GM12875 (cell line): ENCODE results near the gene SRSF11.
"Not testable (repeated sequence)": the region's sequence is repeated elsewhere in the genome, so short reads cannot be mapped to it uniquely, and the experiment has no call there.

Source experiments
- H3K4me3 ChIP-seq: one replicate; pipeline ENCODE4 v1.5.1; 2011; ENCODE audit warnings: low read depth, low read length, control low read depth
- TF ChIP-seq, protein P1 (sequence below): IDR thresholded peaks from 2 replicates; pipeline ENCODE4 v1.5.1; 2011; ENCODE audit warnings: low read depth, mild to moderate bottlenecking, control low read depth, inconsistent platforms, low read length, moderate library complexity, borderline replicate concordance; ENCODE audit not compliant: insufficient read depth

The SRSF11 gene

DNA sequence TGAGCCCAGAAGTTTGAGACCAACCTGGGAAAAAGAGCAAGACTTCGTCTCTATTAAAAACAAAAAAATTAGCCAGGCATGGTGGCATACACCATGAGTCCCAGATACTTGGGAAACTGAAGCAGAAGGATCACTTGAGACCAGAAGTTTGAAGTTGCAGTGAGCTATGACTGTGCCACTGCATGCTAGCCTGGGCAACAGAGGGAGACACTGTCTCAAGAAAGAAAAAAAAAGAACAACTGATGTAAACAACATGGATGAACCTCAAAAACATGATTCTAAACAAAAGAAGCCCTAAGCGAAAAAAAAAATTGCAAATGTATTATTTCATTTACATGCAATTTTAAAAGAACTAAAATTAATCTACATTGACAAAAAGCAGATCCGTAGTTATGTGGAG lies 24.8 kb upstream of the SRSF11 start:
- H3K4me3 ChIP-seq, result no peak overlapping the region
- TF ChIP-seq, protein P1, sequence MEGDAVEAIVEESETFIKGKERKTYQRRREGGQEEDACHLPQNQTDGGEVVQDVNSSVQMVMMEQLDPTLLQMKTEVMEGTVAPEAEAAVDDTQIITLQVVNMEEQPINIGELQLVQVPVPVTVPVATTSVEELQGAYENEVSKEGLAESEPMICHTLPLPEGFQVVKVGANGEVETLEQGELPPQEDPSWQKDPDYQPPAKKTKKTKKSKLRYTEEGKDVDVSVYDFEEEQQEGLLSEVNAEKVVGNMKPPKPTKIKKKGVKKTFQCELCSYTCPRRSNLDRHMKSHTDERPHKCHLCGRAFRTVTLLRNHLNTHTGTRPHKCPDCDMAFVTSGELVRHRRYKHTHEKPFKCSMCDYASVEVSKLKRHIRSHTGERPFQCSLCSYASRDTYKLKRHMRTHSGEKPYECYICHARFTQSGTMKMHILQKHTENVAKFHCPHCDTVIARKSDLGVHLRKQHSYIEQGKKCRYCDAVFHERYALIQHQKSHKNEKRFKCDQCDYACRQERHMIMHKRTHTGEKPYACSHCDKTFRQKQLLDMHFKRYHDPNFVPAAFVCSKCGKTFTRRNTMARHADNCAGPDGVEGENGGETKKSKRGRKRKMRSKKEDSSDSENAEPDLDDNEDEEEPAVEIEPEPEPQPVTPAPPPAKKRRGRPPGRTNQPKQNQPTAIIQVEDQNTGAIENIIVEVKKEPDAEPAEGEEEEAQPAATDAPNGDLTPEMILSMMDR, result no peak

DNA sequence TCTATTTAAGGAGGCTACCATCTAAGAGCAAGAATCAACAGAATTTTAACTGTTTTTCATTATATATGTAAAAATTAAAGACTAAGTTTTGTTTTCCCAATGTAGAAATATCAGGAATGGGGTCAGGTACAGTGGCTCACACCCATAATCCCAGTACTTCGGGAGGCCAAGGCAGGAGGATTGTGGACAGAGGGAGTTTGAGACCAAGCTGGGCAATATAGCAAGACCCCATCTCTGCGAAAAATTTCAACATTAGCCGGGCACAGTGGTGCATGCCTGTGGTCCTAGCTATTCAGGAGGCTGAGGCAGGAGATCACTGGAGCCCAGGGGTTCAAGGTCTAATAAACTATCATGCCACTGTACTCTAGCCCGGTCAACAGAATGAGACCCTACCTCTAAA lies 21.1 kb upstream of the SRSF11 start:
- no peak overlapping the region for H3K4me3 ChIP-seq
- TF ChIP-seq, protein P1, result no peak

DNA sequence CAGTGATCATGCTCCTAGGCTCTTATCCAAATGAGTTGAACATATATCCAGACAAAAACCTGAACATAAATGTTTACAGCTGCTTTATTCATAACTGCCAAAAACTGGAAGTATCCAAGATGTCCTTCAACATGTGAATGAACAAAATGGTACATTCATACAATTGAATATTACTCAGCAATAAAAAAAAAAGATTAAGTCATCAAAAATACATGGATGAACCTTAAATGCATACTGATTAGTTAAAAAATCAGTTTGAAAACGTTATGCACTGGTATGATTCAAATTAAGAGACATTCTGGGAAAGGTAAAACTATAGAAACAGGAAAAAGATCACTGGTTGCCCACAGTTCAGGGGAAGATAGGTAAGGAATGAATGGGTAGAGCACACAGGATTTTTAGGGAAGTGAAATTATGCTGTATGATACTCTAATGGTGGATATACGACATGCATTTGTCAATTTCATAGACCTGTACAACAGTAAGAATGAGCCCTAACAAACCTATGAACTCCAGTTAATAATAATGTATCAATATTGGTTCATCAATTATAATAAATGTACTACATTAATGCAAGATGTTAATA lies 18.9 kb upstream of the SRSF11 start:
- H3K4me3 ChIP-seq, result no peak overlapping the region
- TF ChIP-seq, protein P1, result no peak

DNA sequence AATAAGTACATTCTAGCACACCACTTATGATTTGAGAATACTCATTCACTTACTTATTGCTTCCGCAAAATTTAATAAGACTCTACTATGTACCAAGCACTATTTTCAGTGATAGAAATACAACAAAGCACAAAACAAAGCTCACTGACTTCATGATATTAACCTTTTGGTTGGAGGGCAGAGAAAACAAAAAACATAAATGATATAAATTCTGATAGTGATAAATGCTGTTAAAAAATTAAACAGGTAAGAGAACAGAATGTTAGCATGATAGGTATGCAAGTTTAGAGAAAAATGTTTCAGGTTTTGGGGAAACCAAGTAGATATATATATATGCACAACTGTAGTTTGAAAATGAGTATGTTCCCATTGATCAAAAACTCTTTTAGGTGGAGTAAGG lies 17.0 kb upstream of the SRSF11 start:
- TF ChIP-seq, protein P1, result no peak
- peak overlapping the region; percentile 85 for H3K4me3 ChIP-seq

DNA sequence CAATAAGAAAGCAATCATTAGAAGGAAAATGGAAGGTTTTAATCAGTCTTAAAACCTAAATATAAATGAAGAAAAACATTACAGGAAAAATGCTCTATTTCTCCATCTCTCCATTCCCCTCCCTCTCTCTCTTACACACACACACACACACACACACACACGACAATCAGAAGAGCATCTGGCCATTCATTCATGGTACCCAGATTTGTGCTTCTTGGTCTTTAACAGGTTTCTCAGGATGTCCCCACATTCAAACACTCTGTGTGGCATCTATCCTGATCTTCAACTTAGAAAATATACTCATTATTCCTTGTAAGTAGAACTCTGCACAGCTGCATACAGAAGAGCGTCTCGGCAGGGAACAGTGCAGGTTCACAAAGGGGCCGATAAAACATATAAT lies 16.6 kb upstream of the SRSF11 start:
- peak overlapping the region; percentile 85 for H3K4me3 ChIP-seq
- TF ChIP-seq, protein P1, result no peak

DNA sequence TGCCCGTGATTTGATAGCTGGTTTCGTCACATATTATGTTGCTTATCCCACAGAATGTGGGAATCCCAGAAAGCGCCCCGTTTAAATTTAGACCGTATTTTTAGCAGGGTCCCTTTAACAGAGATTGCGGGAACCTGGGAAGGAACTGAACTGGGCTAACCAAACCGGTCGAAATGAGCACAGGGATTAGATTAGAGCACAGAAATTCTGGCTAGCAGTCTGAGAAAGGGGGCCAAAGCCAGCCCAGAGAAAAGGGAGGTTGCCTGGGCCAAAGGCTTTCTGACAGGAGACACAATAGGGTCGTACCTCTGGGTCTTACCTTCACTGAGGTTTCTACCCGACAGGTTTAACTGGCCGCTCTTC lies 16.1 kb upstream of the SRSF11 start:
- H3K4me3 ChIP-seq, result peak overlapping the region; percentile 85
- TF ChIP-seq, protein P1, result no peak

DNA sequence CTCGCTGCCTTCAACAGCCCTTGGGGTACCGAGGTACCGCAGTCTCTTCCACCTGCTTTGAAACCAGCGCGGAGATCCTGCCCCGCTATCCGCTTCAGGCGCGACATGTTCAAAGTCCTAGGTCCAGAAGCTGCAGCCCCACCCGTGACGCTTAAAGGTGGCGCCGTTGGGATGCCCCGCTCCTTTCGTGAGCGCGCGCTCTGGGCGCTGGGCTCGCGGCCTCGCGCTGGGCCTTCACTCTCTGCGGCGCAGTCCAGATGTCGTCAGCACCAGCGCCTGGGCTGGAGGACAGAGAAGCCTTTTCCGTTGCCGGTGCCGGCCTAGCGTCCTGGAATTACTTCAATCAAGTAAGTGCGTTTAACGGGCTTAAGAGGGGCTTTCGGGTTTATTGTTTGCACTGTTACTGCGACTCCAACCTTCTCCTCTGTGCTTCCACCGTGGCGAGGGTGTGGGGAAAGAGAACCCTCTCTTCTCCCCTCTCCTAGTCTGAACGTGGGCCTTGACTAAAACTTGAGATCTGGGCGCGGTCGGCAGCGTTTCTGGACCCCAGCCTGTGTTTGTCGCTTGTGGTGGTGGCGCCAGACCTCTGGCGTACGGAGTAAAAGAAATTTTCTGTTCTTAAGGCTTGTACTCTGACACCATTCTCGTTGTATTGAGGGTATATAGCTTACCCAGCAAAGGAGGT lies 15.6 kb upstream of the SRSF11 start, which contains the start of gene LRRC40:
Gene LRRC40 (minus strand): TSS at position 146 of the 685 bp plus-strand sequence. CDS start 39 bp downstream, at position 107.
- TF ChIP-seq, protein P1, result no peak
- peak within 1 kb of the TSS; percentile 85 for H3K4me3 ChIP-seq

DNA sequence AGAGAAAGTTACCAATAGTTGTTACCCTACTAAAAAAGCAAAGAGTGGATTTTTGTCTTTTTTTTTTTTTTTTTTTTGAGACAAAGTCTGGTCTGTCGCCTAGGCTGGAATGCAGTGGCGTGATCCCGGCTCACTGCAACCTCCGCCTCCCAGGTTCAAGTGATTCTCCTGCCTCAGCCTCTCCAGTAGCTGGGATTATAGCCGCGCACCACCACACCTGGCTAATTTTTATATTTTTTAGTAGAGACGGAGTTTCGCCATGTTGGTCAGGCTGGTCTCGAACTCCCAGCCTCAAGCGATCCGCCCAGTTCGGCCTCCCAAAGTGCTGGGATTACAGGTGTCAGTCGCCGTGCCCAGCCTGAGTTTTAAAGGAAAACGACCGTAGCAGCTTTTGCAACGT lies 14.3 kb upstream of the SRSF11 start:
- not testable (repeated sequence) for H3K4me3 ChIP-seq
